ENCODE results near the gene RNF31. TPM values are rescaled to one million over a fixed set of nuclear protein-coding genes. Genes with fewer than 3 reads are reported as not detected.

RNF31 gene
- total and polyA plus RNA-seq, 2 of the 13 experiments (the other 11 are each of a cell fraction or from before 2014, with no cell fraction given) = 48.2 to 86.8 TPM

DNA sequence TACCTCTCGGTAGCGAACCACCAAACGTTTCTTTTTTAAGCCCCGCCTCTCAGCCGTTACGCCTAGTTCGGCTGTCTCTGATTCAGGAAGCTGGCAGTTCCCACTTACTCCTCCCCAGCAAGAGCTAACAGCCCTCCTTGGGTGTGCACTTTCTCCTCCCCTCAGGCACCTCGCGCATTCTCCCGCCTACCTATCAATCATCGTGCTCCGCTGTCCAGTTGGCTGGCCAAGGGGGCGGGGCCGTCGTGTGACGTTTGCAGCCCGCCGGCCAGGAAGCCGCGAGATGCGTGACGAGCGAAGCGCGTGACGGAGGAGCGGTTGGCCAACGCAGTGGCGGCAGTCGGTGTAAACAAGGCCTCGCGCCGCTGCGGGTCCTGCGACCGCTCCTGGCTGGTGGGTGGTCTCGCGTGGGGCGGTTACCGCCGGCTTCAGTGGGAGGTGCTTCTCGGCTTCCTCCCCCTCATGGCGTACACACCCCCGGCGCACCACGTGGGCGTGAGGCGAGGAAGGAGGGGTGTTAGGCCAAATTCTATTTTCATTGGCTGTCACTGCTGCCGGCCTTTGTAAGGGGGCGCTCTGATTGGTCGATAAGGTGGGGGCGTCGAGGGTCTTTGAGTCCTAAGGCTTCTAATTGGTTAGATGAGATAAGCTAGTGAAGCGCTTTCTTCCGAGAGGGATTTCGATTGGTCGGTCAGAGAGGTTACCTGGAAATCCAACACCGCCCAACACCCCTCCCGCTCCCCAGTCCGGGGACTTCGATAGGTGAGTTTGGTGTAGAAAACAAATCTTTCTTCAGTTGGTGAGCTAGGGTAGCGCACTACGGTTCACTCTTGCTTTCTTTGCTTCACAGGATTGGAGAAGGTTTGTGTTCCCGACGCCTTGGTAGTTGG, 32.5 kb upstream of the RNF31 start, which contains the start of the genes DCAF11 and NRL (continued):
- TF ChIP-seq, protein P1, sequence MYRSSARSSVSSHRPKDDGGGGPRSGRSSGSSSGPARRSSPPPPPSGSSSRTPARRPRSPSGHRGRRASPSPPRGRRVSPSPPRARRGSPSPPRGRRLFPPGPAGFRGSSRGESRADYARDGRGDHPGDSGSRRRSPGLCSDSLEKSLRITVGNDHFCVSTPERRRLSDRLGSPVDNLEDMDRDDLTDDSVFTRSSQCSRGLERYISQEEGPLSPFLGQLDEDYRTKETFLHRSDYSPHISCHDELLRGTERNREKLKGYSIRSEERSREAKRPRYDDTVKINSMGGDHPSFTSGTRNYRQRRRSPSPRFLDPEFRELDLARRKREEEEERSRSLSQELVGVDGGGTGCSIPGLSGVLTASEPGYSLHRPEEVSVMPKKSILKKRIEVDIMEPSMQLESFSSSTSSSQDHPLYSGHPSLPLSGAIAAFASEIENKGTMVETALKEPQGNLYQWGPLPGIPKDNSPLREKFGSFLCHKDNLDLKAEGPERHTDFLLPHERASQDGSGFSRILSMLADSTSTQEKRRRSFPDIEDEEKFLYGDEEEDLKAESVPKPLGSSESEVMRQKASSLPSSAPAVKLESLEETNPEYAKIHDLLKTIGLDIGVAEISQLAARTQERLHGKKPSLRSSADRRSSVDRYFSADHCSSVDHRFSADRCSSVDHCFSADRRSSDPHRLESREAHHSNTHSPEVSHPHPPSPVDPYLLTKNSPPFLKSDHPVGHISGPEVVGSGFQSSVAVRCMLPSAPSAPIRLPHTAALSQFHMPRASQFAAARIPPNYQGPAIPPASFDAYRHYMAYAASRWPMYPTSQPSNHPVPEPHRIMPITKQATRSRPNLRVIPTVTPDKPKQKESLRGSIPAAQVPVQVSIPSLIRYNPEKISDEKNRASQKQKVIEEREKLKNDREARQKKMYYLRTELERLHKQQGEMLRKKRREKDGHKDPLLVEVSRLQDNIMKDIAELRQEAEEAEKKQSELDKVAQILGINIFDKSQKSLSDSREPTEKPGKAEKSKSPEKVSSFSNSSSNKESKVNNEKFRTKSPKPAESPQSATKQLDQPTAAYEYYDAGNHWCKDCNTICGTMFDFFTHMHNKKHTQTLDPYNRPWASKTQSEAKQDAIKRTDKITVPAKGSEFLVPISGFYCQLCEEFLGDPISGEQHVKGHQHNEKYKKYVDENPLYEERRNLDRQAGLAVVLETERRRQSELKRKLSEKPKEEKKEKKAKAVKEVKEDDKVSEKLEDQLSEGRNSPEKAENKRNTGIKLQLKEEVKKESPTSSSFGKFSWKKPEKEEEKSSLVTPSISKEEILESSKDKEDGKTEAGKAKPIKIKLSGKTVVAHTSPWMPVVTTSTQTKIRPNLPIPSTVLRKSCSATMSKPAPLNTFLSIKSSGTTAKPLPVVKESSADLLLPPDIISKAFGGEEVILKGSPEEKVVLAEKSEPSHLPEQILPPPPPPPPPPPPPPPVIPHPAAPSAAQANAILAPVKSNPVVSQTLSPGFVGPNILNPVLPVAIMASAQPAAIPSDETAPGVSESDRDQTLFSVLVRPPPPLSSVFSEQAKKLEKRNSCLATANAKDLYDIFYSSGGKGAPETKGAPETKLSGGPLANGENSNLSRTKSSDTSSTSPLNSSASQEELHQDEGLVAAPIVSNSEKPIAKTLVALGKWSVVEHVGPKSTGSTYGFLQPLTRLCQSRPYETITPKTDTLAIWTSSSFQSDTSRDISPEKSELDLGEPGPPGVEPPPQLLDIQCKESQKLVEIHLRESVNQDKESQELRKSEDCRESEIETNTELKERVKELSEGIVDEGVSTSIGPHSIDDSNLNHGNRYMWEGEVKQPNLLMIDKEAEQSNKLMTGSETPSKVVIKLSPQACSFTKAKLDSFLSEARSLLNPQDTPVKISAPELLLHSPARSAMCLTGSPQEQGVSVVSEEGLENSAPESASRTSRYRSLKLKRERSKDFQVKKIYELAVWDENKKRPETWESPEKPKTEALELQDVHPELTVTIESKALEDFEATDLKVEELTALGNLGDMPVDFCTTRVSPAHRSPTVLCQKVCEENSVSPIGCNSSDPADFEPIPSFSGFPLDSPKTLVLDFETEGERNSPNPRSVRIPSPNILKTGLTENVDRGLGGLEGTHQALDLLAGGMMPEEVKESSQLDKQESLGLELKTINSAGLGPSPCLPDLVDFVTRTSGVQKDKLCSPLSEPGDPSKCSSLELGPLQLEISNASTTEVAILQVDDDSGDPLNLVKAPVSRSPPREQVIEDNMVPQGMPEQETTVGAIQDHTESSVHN (CRISPR knock-in tag; IDR thresholded peaks at IDR 0.05) = peak; percentile 91; the same call in 1 of the 2 replicates
- TF ChIP-seq HMGA1 (CRISPR knock-in tag; conservative IDR thresholded peaks at IDR 0.05) (no peak), PHF8 (CRISPR knock-in tag; IDR thresholded peaks at IDR 0.05) (peak; percentile 89), ZNF552 (CRISPR knock-in tag; IDR thresholded peaks at IDR 0.05; ENCODE audit: borderline replicate concordance) (peak; percentile 94; the same call in 1 of the 2 replicates), SPEN (CRISPR knock-in tag; IDR thresholded peaks at IDR 0.05; ENCODE audit: low read depth) (peak; percentile 98), HOXA9 (CRISPR knock-in tag; IDR thresholded peaks at IDR 0.05; ENCODE audit: borderline replicate concordance) (no peak), ARID2 (CRISPR knock-in tag; IDR thresholded peaks at IDR 0.05; ENCODE audit: borderline replicate concordance) (peak; percentile 99), ZBTB42 (CRISPR knock-in tag; IDR thresholded peaks at IDR 0.05) (no peak), POLR2AphosphoS5 (IDR thresholded peaks at IDR 0.05; ENCODE audit: low read depth, low read length) (peak; percentile 92), TGIF2 (CRISPR knock-in tag; IDR thresholded peaks at IDR 0.05) (peak; percentile 85), SRF (IDR thresholded peaks at IDR 0.05; ENCODE audit: low read depth, low read length) (peak; percentile 67), JDP2 (CRISPR knock-in tag; IDR thresholded peaks at IDR 0.05; ENCODE audit: borderline replicate concordance) (no peak), ZNF644 (CRISPR knock-in tag; IDR thresholded peaks at IDR 0.05; ENCODE audit: low read depth) (no peak), ZNF775 (CRISPR knock-in tag; IDR thresholded peaks at IDR 0.05; ENCODE audit: borderline replicate concordance) (no peak), GLI4 (CRISPR knock-in tag; IDR thresholded peaks at IDR 0.05; ENCODE audit: borderline replicate concordance) (peak; percentile 92), ZNF256 (CRISPR knock-in tag; conservative IDR thresholded peaks at IDR 0.05) (peak; percentile 57; the same call in 1 of the 2 replicates), CENPX (CRISPR knock-in tag; IDR thresholded peaks at IDR 0.05) (no peak)
- TF ChIP-seq, protein P2, sequence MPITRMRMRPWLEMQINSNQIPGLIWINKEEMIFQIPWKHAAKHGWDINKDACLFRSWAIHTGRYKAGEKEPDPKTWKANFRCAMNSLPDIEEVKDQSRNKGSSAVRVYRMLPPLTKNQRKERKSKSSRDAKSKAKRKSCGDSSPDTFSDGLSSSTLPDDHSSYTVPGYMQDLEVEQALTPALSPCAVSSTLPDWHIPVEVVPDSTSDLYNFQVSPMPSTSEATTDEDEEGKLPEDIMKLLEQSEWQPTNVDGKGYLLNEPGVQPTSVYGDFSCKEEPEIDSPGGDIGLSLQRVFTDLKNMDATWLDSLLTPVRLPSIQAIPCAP (CRISPR knock-in tag; IDR thresholded peaks at IDR 0.05; ENCODE audit: low read depth) = peak; percentile 95; the same call in 1 of the 2 replicates
- TF ChIP-seq, protein P3, sequence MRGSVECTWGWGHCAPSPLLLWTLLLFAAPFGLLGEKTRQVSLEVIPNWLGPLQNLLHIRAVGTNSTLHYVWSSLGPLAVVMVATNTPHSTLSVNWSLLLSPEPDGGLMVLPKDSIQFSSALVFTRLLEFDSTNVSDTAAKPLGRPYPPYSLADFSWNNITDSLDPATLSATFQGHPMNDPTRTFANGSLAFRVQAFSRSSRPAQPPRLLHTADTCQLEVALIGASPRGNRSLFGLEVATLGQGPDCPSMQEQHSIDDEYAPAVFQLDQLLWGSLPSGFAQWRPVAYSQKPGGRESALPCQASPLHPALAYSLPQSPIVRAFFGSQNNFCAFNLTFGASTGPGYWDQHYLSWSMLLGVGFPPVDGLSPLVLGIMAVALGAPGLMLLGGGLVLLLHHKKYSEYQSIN (CRISPR knock-in tag; IDR thresholded peaks at IDR 0.05; ENCODE audit: borderline replicate concordance) = no peak

Data from HepG2 (cell line).